ENCODE measurements around the gene PSMD6.

Gene PSMD6

GRCh38 chr3:64008017-64008416, 15.3 kb downstream of the PSMD6 start:
- no peak for DNase-seq

DNA sequence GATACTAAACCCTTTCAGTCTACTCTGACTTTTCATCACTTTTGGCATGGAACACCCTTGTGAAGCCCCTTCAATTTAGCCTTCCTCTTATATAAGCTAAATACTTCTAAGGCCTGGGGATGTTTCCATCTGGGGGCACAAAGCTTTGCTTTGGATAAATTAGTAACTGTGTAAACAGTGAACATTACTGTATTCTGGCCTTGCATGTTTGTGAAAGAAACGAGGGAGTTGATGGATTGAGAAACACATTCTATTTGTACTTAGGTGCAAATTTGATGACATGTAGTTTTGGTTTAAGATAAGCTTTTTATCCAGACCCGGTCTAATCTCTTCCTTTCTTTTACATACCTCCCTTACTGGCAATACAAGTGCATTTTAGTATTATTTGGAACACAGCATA, 19.7 kb downstream of the PSMD6 start:
- no peak for DNase-seq

DNA sequence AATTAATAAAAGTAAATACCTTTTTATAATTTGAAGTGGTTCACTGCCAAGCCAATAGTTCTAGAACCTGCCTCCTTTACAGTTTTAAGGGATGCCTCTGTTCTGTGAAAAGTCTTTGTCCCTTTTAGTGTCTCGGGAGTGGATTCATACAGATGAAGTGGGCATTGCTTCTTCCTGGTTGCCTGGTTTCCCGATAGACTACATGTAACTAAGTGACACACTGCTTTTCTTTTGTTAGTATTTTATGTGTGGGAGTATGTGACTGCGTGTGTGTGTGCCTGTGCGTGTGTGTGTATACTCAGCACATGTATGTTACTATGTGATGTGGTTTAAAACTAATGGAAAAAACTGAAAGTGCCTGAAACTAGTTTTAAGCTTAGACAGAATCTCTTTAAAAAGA, 21.1 kb downstream of the PSMD6 start:
- DNase-seq, result no peak

DNA sequence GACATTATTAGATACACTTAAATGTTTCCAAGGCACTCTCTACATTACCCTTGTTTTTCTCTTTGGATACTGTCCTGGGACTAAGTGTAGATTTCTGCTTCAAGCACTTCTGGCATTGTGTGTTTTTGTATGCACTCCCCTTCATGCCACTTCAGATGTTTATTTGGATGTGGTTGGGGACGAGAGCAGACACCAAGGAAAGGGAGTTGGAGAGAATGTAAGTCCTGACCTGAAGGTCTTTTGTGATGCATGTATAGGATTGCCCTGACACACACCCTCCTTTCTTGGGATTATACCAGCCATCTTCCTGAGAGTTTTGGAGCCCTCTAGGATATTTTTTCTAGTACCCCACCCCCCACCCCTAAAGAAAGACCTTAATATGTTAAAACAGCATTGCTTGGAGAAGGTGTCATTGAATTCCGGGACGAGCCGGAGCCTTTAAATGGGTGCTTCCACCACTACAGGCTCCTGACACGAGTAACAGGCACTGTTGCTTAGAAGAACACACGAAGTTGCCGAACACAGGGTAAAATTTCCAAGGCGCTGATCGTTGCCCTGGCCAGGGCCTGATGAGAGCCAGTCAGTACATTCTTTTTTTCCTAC, 22.7 kb downstream of the PSMD6 start:
- DNase-seq, result no peak

- no peak for DNase-seq
Measured at GRCh38 chr3:63998852-63999754, 24.2 kb downstream of the PSMD6 start.

- no peak for DNase-seq
Measured at GRCh38 chr3:63995086-63995485, 28.2 kb downstream of the PSMD6 start.

DNA sequence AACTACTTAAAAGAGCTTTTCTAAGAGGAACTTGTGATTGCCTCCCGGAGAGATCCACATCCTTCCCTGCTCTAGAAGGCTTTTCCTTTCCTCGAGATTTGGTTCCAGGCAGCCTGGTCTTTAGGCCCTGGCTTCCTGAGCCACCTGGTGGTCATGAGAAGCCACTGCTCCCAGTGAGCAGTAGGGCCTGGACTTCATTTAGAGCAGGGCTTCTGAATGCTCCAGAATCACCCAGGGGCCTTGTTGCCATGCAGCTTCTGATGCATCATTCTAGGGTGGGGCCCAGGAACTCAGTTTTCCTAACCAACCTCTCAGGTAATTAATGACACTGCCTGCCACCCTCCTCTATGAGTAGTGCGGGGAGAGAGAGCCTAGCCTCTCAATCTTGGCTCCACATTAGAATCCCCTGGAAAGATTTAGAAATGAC, 29.6 kb downstream of the PSMD6 start:
- DNase-seq, result no peak

GRCh38 chr3:63992516-63993209, 30.6 kb downstream of the PSMD6 start:
- no peak for DNase-seq

GRCh38 chr3:63991666-63992065, 31.6 kb downstream of the PSMD6 start:
- no peak for DNase-seq

DNA sequence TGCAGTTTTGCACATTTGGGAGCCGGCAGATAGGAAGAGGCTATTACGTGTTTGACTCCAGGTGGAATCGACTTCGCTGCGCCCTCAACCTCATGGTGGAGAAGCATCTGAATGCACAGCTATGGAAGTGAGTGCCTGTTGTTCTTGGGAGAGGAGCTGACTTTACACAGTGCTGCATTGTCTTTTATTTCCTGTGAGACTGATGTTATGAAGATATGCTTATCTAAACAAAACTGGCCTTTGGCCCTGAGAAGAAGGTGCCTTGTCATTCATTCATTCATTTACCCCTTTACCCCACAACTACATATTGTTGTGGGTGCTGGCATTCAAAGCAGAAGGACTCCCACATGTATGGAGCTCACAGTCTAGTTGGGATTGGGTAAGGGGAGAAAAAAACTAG, 32.6 kb downstream of the PSMD6 start:
- no peak for DNase-seq

DNA sequence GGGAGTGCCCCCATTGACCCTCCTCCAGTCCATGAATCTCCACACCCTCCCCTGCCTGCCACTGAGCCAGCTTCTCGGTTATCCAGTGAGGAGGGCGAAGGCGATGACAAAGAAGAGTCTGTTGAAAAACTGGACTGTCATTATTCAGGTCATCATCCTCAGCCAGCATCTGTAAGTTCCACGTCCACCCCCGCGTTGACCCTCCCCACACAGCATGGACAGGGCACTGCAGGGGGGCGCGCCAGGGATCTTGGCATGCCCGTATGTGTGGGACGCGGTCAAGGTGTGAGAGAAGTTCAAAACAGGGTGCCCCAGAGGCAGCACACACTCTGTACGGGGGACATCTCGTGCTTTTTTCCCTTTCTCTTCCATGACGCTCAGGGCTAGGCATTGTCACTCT, 33.1 kb downstream of the PSMD6 start:
- DNase-seq, result no peak

DNA sequence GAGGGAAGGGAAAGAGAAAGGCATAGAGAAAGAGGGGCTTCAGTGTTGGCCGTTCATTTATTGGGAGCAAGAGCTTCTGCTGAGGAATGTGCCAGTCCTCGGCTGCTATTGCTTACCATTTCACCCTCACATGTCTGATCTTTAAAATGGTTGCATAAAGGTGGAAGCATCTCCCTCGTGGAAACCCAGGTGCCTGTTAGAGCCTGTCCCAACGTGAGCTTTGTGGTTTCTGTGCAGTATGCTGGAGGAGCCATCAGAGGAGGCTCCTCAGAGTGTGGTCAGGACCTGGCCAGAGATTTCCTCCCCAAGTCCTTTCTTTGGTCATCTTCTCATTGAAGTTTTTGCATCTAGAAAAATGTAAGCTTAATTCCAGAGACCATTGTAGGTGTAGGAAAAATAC, 34.4 kb downstream of the PSMD6 start:
- no peak for DNase-seq

GRCh38 chr3:63986831-63987230, 36.5 kb downstream of the PSMD6 start:
- DNase-seq, result no peak

DNA sequence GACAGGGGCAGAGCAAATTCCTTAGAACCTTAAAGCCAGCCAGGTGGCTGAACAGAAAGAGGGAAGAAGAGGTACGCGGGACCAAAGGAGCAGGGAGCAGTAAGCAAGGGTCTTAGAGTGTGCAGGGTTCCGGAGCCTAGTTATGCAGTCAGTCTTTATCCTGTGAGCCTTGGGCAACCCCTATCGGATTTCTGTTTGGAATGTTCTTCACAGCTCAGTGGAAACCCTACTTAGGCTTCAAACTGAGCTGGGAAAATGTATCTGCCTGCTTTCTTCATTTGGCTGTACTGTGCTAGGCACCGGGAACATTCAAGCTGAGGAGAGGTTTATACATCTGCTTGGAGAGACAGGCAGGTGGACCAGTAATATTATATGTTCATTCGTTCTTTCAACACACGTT, 37.1 kb downstream of the PSMD6 start:
- no peak for DNase-seq

- no peak for DNase-seq
Measured at GRCh38 chr3:63984391-63984790, 38.9 kb downstream of the PSMD6 start.

DNA sequence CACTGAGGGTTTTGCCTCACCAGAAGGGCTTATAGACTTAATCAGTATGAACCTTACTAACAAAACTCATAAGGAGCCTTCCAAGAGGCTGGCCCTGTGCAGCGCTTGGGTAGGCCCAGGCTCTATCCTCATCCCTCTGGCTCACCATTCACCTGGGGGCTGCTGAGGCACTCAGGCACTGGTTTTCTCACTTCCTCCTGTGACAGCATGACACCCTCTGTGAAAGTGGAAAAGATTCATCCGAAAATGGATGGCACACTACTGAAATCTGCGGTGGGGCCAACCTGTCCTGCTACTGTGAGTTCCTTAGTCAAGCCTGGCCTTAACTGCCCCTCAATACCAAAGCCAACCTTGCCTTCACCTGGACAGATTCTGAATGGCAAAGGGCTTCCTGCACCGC, 41.3 kb downstream of the PSMD6 start:
- DNase-seq, result no peak

GRCh38 chr3:63980830-63981498, 42.3 kb downstream of the PSMD6 start:
- DNase-seq, result no peak

GRCh38 chr3:63980019-63980418, 43.3 kb downstream of the PSMD6 start:
- DNase-seq, result no peak

DNA sequence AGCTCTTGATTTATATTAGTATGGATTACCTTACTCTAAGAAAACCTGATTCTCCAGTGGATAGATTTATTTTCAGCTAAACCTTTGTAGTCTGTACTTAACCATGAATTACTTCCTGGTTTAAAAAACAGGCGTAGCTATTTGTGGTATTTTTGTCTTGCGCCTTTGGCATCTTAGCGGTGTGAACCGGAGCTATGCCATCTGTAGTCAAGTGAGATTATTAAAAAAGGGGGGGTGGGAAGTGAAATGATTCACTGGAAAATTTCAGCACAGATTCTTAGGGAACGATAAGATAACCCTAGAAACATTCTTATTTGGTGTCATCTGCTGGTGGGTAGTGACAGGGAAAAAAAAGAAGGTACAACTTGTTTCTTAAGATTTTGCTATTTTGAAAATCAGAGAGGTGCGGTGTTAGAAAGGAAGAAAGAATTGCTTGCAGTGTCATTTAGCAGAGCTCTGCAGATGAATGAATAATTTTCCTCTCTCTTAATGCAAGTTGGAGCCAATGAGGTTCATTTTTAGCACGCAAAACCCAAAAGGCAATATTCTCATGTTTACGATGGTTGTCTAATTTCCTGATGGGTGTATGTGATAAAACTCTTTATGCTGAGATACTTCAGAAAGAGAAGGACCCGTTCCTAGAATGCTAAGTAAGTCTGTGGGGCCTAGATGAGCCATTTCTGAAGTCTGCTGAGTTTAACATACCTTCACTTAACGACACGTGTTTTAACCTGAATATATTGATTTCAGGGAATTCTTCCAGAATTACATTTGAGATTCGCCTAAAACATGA, 44.0 kb downstream of the PSMD6 start:
- no peak for DNase-seq

GRCh38 chr3:63977893-63978292, 45.4 kb downstream of the PSMD6 start:
- DNase-seq, result no peak

DNA sequence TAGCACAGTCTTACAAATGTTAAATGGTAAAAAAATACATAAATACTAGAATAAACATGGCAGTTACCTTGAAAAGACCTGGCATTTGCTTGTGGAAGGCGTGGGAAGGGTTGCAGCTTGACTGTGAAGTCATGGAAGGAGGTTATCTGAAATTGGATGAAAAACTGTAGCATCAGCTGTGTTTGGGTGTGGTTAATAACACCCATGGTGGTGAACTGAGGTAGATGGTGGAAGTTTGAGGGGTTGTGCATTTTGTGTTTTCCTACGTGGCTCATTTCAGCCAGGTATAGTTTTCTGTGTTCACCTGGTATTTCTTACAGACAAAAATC, 46.5 kb downstream of the PSMD6 start:
- no peak for DNase-seq

- DNase-seq, result no peak
Measured at GRCh38 chr3:63976161-63976871, 47.0 kb downstream of the PSMD6 start.
